ENCODE results near the gene KLHDC10. TPM values are rescaled to one million over a fixed set of nuclear protein-coding genes. Genes with fewer than 3 reads are reported as not detected.
A peak's percentile ranks its signal among the peaks of the same experiment; 100 is the strongest.

Gene KLHDC10
- polyA plus RNA-seq, 2 of the 4 experiments (the other 2 are of a cell fraction), result 25.7 to 35.0 TPM

GRCh38 chr7:130154131-130154500, 83.8 kb downstream of the KLHDC10 start:
- H3K9me3 ChIP-seq, result peaks cover 10% of the 10 kb centered on the region
- ATAC-seq (peak; percentile 27 to 53; a peak in 4 of 6 replicates), FAIRE-seq (no peak), DNase-seq (ENCODE audit: low read depth in 1 of 2, low spot score in 1 of 2) (no peak)
- no peak for TF ChIP-seq HES2 (IDR thresholded peaks at IDR 0.05)
- no peak for TF ChIP-seq MYC (IDR thresholded peaks at IDR 0.05; ENCODE audit: borderline replicate concordance, low read length)
- no peak for TF ChIP-seq CHD2 (IDR thresholded peaks at IDR 0.05; ENCODE audit: low read length, partially characterized antibody)
- TF ChIP-seq MAFK (IDR thresholded peaks at IDR 0.05; ENCODE audit: partially characterized antibody), result no peak
- no peak for TF ChIP-seq SMC3 (IDR thresholded peaks at IDR 0.05)
- no peak for TF ChIP-seq PBX3 (IDR thresholded peaks at IDR 0.05)
- no peak for TF ChIP-seq KDM5A (IDR thresholded peaks at IDR 0.05)
- no peak for TF ChIP-seq JUN (IDR thresholded peaks at IDR 0.05)
- TF ChIP-seq RNF2 (IDR thresholded peaks at IDR 0.05; ENCODE audit: borderline replicate concordance, low read depth), result no peak
- TF ChIP-seq BHLHE40 (IDR thresholded peaks at IDR 0.05; ENCODE audit: low read depth, low read length), result no peak
- TF ChIP-seq CBX8 (IDR thresholded peaks at IDR 0.05), result no peak
- H3K4me2 ChIP-seq, result no peak overlapping the region
- 0 out of 6 replicates have a peak overlapping the region, but pooled peaks of 1 of the 2 experiments have one; percentile 17 for H3K27ac ChIP-seq
- CTCF ChIA-PET, result no interaction called here
- H3K4me3 ChIP-seq, result no peak overlapping the region
- H3K4me1 ChIP-seq, result no peaks in the 10 kb centered on the region
- WGBS (ENCODE audit: missing lambda C conversion rate), result 45% methylated on average over 2 of the region's 6 CpGs
- POLR2A ChIA-PET, result no interaction called here

- DNase-seq (ENCODE audit: low read depth in 1 of 2, low spot score in 1 of 2), result no peak
- 84% methylated on average over 17 of the region's 31 CpGs for whole genome bisulfite sequencing (ENCODE audit: missing lambda C conversion rate)
- no peak overlapping the region for H3K4me2 ChIP-seq
- POLR2A ChIA-PET, result no interaction called here
- 0 out of 6 replicates have a peak overlapping the region, but pooled peaks of 1 of the 2 experiments have one; percentile 17 for H3K27ac ChIP-seq
- peak; percentile 21 to 24; a peak in 5 of 6 replicates for ATAC-seq
- no peak overlapping the region for H3K4me3 ChIP-seq
- TF ChIP-seq MAZ (IDR thresholded peaks at IDR 0.05; ENCODE audit: borderline replicate concordance, low read depth, low read length), result no peak
- TF ChIP-seq BCL3 (IDR thresholded peaks at IDR 0.05), result no peak
- no peak for TF ChIP-seq TFCP2L1 (CRISPR knock-in tag; IDR thresholded peaks at IDR 0.05)
- TF ChIP-seq CTCF (IDR thresholded peaks at IDR 0.05), result no peak
- TF ChIP-seq POLR2A (IDR thresholded peaks at IDR 0.05; ENCODE audit: low read length), result no peak
- no peak for TF ChIP-seq FOXS1 (CRISPR knock-in tag; IDR thresholded peaks at IDR 0.05)
- no peak for FAIRE-seq
- H3K4me1 ChIP-seq, result no peaks in the 10 kb centered on the region
- CTCF ChIA-PET, result no interaction called here
- H3K9me3 ChIP-seq, result peaks cover 10% of the 10 kb centered on the region
These were observed 84.4 kb downstream of the KLHDC10 start for GRCh38 chr7:130154501-130155317.

GRCh38 chr7:130156140-130156539, 85.8 kb downstream of the KLHDC10 start:
- H3K27ac ChIP-seq, result no peak overlapping the region
- no peak for TF ChIP-seq POLR2AphosphoS2 (conservative IDR thresholded peaks at IDR 0.05; ENCODE audit: low read length)
- no peak for TF ChIP-seq JUN (IDR thresholded peaks at IDR 0.05)
- no peak for TF ChIP-seq ZFP36 (IDR thresholded peaks at IDR 0.05; ENCODE audit: borderline replicate concordance, partially characterized antibody)
- TF ChIP-seq ZNF302 (CRISPR knock-in tag; IDR thresholded peaks at IDR 0.05), result no peak
- no peak for TF ChIP-seq PBX3 (IDR thresholded peaks at IDR 0.05)
- no peak for TF ChIP-seq MAFK (IDR thresholded peaks at IDR 0.05; ENCODE audit: partially characterized antibody)
- TF ChIP-seq HOXB5 (CRISPR knock-in tag; IDR thresholded peaks at IDR 0.05), result no peak
- TF ChIP-seq RNF2 (IDR thresholded peaks at IDR 0.05; ENCODE audit: borderline replicate concordance, low read depth), result no peak
- no peak for TF ChIP-seq BHLHE40 (IDR thresholded peaks at IDR 0.05; ENCODE audit: low read depth, low read length)
- WGBS (ENCODE audit: missing lambda C conversion rate), result 97% methylated on average over 7 of the region's 7 CpGs
- ChIA-PET CTCF (interaction anchor here (0.5 to 1.0 kb wide), 4 partner anchors 16 to 602 kb away, joined by 3 read pairs; no protein-coding TSS in a partner anchor), POLR2A (no interaction called here)
- H3K4me1 ChIP-seq, result no peaks in the 10 kb centered on the region
- no peak overlapping the region for H3K4me3 ChIP-seq
- DNase-seq (ENCODE audit: low read depth in 1 of 2, low spot score in 1 of 2) (no peak), FAIRE-seq (no peak), ATAC-seq (no peak)
- no peak overlapping the region for H3K4me2 ChIP-seq
- peaks cover 10% of the 10 kb centered on the region for H3K9me3 ChIP-seq

All from A549 (cell line).